Pancreas (tissue), 10 donors: Measurements from ENCODE around the gene TUBA8. TPM values are rescaled to one million over a fixed set of nuclear protein-coding genes. Genes with fewer than 3 reads are reported as not detected.
"Not testable (repeated sequence)": the region's sequence is repeated elsewhere in the genome, so short reads cannot be mapped to it uniquely, and the experiment has no call there.

Experiments
- ATAC-seq, 4 donors: fragments of 200-7000 bp; cut with Tn5 transposase; one replicate each; pipeline versions ENCODE4 v1.8.0 to v1.9.1; 2020; ENCODE audit warnings: mild to moderate bottlenecking in 4 of 4, moderate library complexity in 4 of 4
- DNase-seq, 6 donors: peaks; one replicate each; pipeline ENCODE4 v3.0.0-alpha.2; 2020
- FAIRE-seq: peaks from 2 replicates; lab custom pipeline; 2012; peaks lifted over from hg19 to GRCh38; lab: Jason Lieb, UNC
- H3K27ac ChIP-seq, 4 donors: fragments of 200-600 bp; sonication (generic); 1 replicate in 3 of 4; 2 replicates in 1 of 4; pipeline versions ENCODE4 v1.5.0 to v1.8.0; 2020
- H3K27me3 ChIP-seq, 4 donors: fragments of 200-600 bp; one replicate each; pipeline ENCODE4 v1.8.0; 2021
- H3K36me3 ChIP-seq, 3 donors: fragments of 200-600 bp; sonication (generic) in 1 of 3; one replicate each; pipeline versions ENCODE4 v1.5.0 to v1.8.0; 2020 to 2021
- H3K4me1 ChIP-seq, 3 donors: fragments of 200-600 bp; one replicate each; pipeline ENCODE4 v1.8.0; 2021
- H3K4me3 ChIP-seq, 4 donors: fragments of 200-600 bp; sonication (generic) in 2 of 4; one replicate each; pipeline versions ENCODE4 v1.5.0 to v1.8.0; 2020 to 2021
- H3K9me3 ChIP-seq, 4 donors: fragments of 200-600 bp; one replicate each; pipeline ENCODE4 v1.8.0; 2021
- CTCF ChIP-seq, 4 donors: fragments of 200-600 bp; sonication (generic) in 3 of 4; IDR thresholded peaks; one replicate each; pipeline versions ENCODE4 v1.5.0 to v1.8.0; 2021; ENCODE audit warnings: antibody characterized with exemption in 4 of 4
- WGBS, 2 donors: extraction: QIAGEN DNeasy Blood & Tissue Kit; methylation state at CpG; one replicate each; pipeline ENCODE4 v1.1.7; 2013; 5-methylcytosine and 5-hydroxymethylcytosine counted together
- intact Hi-C, 3 donors: fragments of 100-400 bp; cut with DNase I; formaldehyde crosslinking; loops; one replicate each; pipeline versions ENCODE4 v1.11.1 to v1.14.2; 2022
- polyA plus RNA-seq, 2 donors: library from polyadenylated mRNA; stranded (reverse); fragments of 200-250 nt; gene quantifications; one replicate each; pipeline ENCODE4 v1.2.3, GENCODE V29; 2013
- total RNA-seq, 6 donors: library from RNA; stranded (reverse); fragmentation: NEBNext Ultra II Directional in 4 of 6; extraction: Animal tissue kit (Norgen Biotek cat#: 25700) in 4 of 6; gene quantifications; one replicate each; pipeline versions ENCODE4 v1.2.1 to v1.2.4, GENCODE V29; 2021 to 2023
- donor health status: healthy with polysubstance abuse.
- donor health status: DM: no; HTN: no; CAD: no; lungs with moderate emphysema.
- donor health status: DM: no; HTN: no; CAD: no.
- donor health status: control.
- donor health status: control.
- donor health status: Bipolar disorder and iron deficiency.
- donor health status: DM: yes; HTN: yes; CAD: no.
- donor health status: DM: no; HTN: no; CAD: no.
- donor health status: DM: no; HTN: no; CAD: no.
- donor health status: DM: yes; HTN: yes; CAD: no.

Gene TUBA8
- total and polyA plus RNA-seq, 8 donors = 1.5 to 5.4 (median 2.1) TPM

- Histone ChIP-seq H3K9me3 (no peaks in the 10 kb centered on the region), H3K27ac (no peak overlapping the region), H3K4me1 (peaks cover 4 to 8% (median 8%) of the 10 kb centered on the region in 3 donors), H3K36me3 (no peaks in the 10 kb centered on the region), H3K4me3 (no peak overlapping the region), H3K27me3 (no peaks in the 10 kb centered on the region)
- TF ChIP-seq CTCF (IDR thresholded peaks at IDR 0.05) = no peak
- intact Hi-C loops = loop anchor here in 2 of 3 donors (5.0 to 10.0 kb wide), 2 partner anchors 167 to 245 kb away; no protein-coding TSS in a partner anchor
- ATAC-seq (no peak), FAIRE-seq (no peak), DNase-seq (peak in 1 of 6 donors; percentile 7)
- whole genome bisulfite sequencing, 2 donors = 22 to 45% methylated on average over 1 of the region's 1 CpG
Measured at GRCh38 chr22:18071968-18072310, 38.7 kb upstream of the TUBA8 start.

- no peaks in the 10 kb centered on the region for H3K27me3 ChIP-seq
- no peak for FAIRE-seq
- no peak for DNase-seq
- H3K4me3 ChIP-seq = no peak overlapping the region
- H3K27ac ChIP-seq = no peak overlapping the region
- no peak for ATAC-seq
- WGBS, 2 donors = 73 to 83% methylated on average over 2 of the region's 2 CpGs
- no peak for TF ChIP-seq CTCF (IDR thresholded peaks at IDR 0.05)
- H3K4me1 ChIP-seq = peaks cover 7 to 12% (median 9%) of the 10 kb centered on the region in 3 donors
- intact Hi-C loops = loop anchor here in 2 of 3 donors (5.0 to 10.0 kb wide), 2 partner anchors 169 to 246 kb away; no protein-coding TSS in a partner anchor
- no peaks in the 10 kb centered on the region for H3K36me3 ChIP-seq
- no peaks in the 10 kb centered on the region for H3K9me3 ChIP-seq
Measured at GRCh38 chr22:18073467-18073866, 37.1 kb upstream of the TUBA8 start.

- H3K36me3 ChIP-seq, ATAC-seq: not testable (repeated sequence)
Measured at GRCh38 chr22:18073927-18074326, 36.7 kb upstream of the TUBA8 start.

DNA sequence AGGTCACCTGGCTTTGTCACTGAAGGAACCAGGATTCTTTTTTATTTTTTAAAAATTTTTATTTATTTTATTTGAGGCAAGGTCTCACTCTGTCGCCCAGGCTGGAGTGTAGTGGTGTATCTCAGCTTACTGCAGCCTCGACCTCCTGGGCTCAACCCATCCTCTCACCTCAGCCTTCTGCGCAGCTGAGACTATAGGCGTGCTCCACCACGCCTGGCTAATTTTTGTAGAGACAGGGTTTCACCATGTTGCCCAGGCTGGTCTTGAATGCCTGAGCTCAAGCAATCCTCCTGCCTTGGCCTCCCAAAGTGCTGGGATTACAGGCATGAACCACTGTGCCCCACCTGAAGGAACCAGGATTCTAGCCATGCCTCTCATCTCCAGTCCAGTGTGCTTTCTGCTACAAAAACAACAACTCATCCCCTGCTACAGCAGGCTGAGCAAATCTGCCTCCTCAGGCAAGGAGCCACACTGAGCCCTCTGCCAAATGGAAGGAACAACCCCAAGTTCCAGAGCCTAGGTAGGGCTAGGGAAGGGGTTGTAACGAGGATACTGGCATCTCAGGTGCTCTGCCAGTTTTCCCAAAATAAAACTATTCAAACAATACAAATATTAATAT, 35.4 kb upstream of the TUBA8 start:
- intact Hi-C loops = loop anchor here in 2 of 3 donors (5.0 to 10.0 kb wide), 2 partner anchors 170 to 243 kb away; no protein-coding TSS in a partner anchor
- DNase-seq = no peak
- WGBS, 2 donors = 85 to 92% methylated on average over 6 of the region's 6 CpGs
- Histone ChIP-seq H3K27me3 (no peaks in the 10 kb centered on the region), H3K36me3 (no peaks in the 10 kb centered on the region), H3K27ac (no peak overlapping the region), H3K9me3 (no peaks in the 10 kb centered on the region), H3K4me3 (no peak overlapping the region), H3K4me1 (peaks cover 7 to 20% (median 16%) of the 10 kb centered on the region in 3 donors)
- no peak for ATAC-seq
- TF ChIP-seq CTCF (IDR thresholded peaks at IDR 0.05) = no peak
- FAIRE-seq = no peak

More at GRCh38 chr22:18073927-18074326, 36.7 kb upstream of the TUBA8 start:
- H3K4me1 ChIP-seq = peaks cover 7 to 15% (median 11%) of the 10 kb centered on the region in 3 donors
- H3K27me3 ChIP-seq, H3K9me3 ChIP-seq, DNase-seq, H3K4me3 ChIP-seq, H3K27ac ChIP-seq, FAIRE-seq: not testable (repeated sequence)
- WGBS, 2 donors = 80% methylated on average over 4 of the region's 4 CpGs
- intact Hi-C loops = loop anchor here in 2 of 3 donors (5.0 to 10.0 kb wide), 2 partner anchors 169 to 247 kb away; no protein-coding TSS in a partner anchor

DNA sequence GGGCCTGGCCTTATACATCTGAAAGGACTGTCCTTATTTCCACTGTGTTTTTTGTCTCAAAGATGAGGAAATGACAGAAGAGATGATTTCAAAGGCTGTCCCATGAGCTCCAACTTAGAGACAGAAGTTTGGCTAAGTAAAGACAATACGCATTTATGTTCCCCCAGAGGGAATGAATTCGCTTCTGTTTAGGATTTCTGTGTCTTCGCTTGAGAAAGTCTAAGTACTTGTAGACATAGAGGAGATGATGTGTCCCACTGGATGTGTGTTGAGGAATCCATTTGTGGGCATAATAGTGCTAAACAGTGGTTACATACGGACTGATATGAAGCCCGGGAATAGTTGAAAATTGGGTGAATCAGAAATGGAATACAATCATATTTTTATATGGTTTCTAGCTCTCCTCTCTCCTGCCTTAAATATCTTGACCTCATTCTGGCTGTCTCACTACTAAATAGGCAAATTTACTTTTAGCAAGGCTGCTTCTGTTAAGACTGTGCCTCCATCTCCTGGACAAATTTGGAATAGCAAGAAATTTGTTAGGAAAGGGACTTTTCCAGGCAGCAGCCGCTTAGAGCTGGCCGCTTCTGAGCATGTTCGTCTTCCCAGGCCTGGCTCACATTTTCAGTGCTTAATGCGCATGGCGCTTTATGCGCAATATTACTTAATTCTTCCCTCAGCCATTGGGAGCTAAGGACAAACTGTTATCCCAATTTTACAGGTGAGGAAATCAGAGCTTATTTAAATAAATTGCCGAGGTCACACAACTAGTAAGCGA, 34.7 kb upstream of the TUBA8 start:
- no peaks in the 10 kb centered on the region for H3K27me3 ChIP-seq
- peak; percentile 56 to 71 (median 66) for TF ChIP-seq CTCF (IDR thresholded peaks at IDR 0.05)
- peak; percentile 34 for FAIRE-seq
- no peak overlapping the region for H3K4me3 ChIP-seq
- H3K4me1 ChIP-seq = peaks cover 7 to 20% (median 16%) of the 10 kb centered on the region in 3 donors
- intact Hi-C loops = loop anchor here in 2 of 3 donors (5.0 to 10.0 kb wide), 2 partner anchors 171 to 244 kb away; no protein-coding TSS in a partner anchor
- DNase-seq = peak in 4 of 6 donors; percentile 58 to 77 (median 62)
- 14 to 17% methylated on average over 13 of the region's 13 CpGs for WGBS, 2 donors
- peak; percentile 57 to 81 (median 68) for ATAC-seq
- H3K9me3 ChIP-seq = no peaks in the 10 kb centered on the region
- no peaks in the 10 kb centered on the region for H3K36me3 ChIP-seq
- peak overlapping the region in 2 of 4 donors; percentile 45 to 64 for H3K27ac ChIP-seq
